Lung (tissue), 12 donors: ENCODE measurements around the gene NACC1. TPM values are rescaled to one million over a fixed set of nuclear protein-coding genes. Genes with fewer than 3 reads are reported as not detected.
A peak's percentile ranks its signal among the peaks of the same experiment; 100 is the strongest.

Experiments
- ATAC-seq: fragments of 200-7000 bp; cut with Tn5 transposase; one replicate; pipeline ENCODE4 v1.9.1; 2020; ENCODE audit warnings: moderate number of reproducible peaks; ENCODE audit not compliant: insufficient read depth, low FRiP score
- DNase-seq, 3 donors: peaks; one replicate each; pipeline ENCODE4 v3.0.0-alpha.2; 2013 to 2017
- H3K27ac ChIP-seq, 2 donors: one replicate each; pipeline ENCODE4 v1.5.1; 2013; ENCODE audit warnings: mild to moderate bottlenecking in 2 of 2, moderate library complexity in 2 of 2, control low read depth in 1 of 2, inconsistent platforms in 1 of 2, low read depth in 1 of 2, low read length in 1 of 2
- H3K27me3 ChIP-seq, 3 donors: one replicate each; pipeline ENCODE4 v1.5.1; 2013; ENCODE audit warnings: low read length in 2 of 3; ENCODE audit not compliant: control insufficient read depth in 3 of 3, insufficient read depth in 3 of 3
- H3K36me3 ChIP-seq, 4 donors: one replicate each; pipeline ENCODE4 v1.5.1; 2013; ENCODE audit warnings: low read length in 4 of 4, mild to moderate bottlenecking in 1 of 4, moderate library complexity in 1 of 4; ENCODE audit not compliant: control insufficient read depth in 4 of 4, insufficient read depth in 4 of 4
- H3K4me1 ChIP-seq, 5 donors: one replicate each; pipeline ENCODE4 v1.5.1; 2013; ENCODE audit warnings: low read length in 5 of 5, mild to moderate bottlenecking in 2 of 5, moderate library complexity in 1 of 5; ENCODE audit not compliant: control insufficient read depth in 5 of 5, insufficient read depth in 5 of 5
- H3K4me3 ChIP-seq: one replicate; pipeline ENCODE4 v1.5.1; 2013; ENCODE audit warnings: mild to moderate bottlenecking, control low read depth, moderate library complexity
- H3K9ac ChIP-seq, 2 donors: one replicate each; pipeline ENCODE4 v1.5.1; 2013; ENCODE audit warnings: low read length in 2 of 2, control low read depth in 1 of 2; ENCODE audit not compliant: insufficient read depth in 1 of 2
- H3K9me3 ChIP-seq, 4 donors: one replicate each; pipeline ENCODE4 v1.5.1; 2013; ENCODE audit warnings: low read length in 3 of 4, mild to moderate bottlenecking in 1 of 4, moderate library complexity in 1 of 4; ENCODE audit not compliant: control insufficient read depth in 4 of 4, insufficient read depth in 3 of 4
- CTCF ChIP-seq: IDR thresholded peaks from 2 replicates; pipeline ENCODE4 v1.5.1; 2012; ENCODE audit warnings: mild to moderate bottlenecking; ENCODE audit errors: control extremely low read depth, extremely low read depth
- WGBS, 2 donors: extraction: QIAGEN DNeasy Blood & Tissue Kit; methylation state at CpG; one replicate each; pipeline ENCODE4 v1.1.7; 2013; 5-methylcytosine and 5-hydroxymethylcytosine counted together
- polyA plus RNA-seq, 2 donors: library from polyadenylated mRNA; stranded (reverse); fragments of 200-250 nt; gene quantifications; one replicate each; pipeline ENCODE4 v1.2.1, GENCODE V29; 2013
- total RNA-seq, 2 donors: library from RNA; depleted of rRNA in 1 of 2; stranded (reverse); fragments of >200 nt in 1 of 2; gene quantifications; one replicate each; pipeline ENCODE4 v1.2.1, GENCODE V29; 2014 to 2021
- donor health status: control.
- donor health status: control.
- donor health status: Bipolar disorder and iron deficiency.
- donor health status: healthy.
- donor health status: DM: yes; HTN: yes; CAD: no.

Gene NACC1
- total and polyA plus RNA-seq, 4 donors: 18.4 to 94.8 (median 58.2) TPM

GRCh38 chr19:13085666-13086065, 32.4 kb upstream of the NACC1 start:
- no peak overlapping the region for H3K4me3 ChIP-seq
- H3K27me3 ChIP-seq: no peaks in the 10 kb centered on the region
- WGBS, 2 donors: 21 to 36% methylated on average over 7 of the region's 7 CpGs
- H3K9me3 ChIP-seq: no peaks in the 10 kb centered on the region
- H3K4me1 ChIP-seq: peaks cover 0 to 22% (median 9%) of the 10 kb centered on the region in 5 donors
- ATAC-seq (peak; percentile 38), DNase-seq (no peak)
- peak overlapping the region in 1 of 2 donors; percentile 23 for H3K27ac ChIP-seq
- no peak for TF ChIP-seq CTCF
- H3K36me3 ChIP-seq: peaks cover 0 to 30% (median 25%) of the 10 kb centered on the region in 4 donors
- H3K9ac ChIP-seq: no peak overlapping the region

GRCh38 chr19:13086341-13086740, 31.7 kb upstream of the NACC1 start:
- no peaks in the 10 kb centered on the region for H3K27me3 ChIP-seq
- H3K27ac ChIP-seq: peak overlapping the region in 1 of 2 donors; percentile 23
- ATAC-seq (no peak), DNase-seq (no peak)
- no peak overlapping the region for H3K9ac ChIP-seq
- 60 to 75% methylated on average over 2 of the region's 2 CpGs for WGBS, 2 donors
- TF ChIP-seq CTCF: no peak
- H3K9me3 ChIP-seq: no peaks in the 10 kb centered on the region
- peaks cover 0 to 29% (median 13%) of the 10 kb centered on the region in 5 donors for H3K4me1 ChIP-seq
- peaks cover 0 to 31% (median 25%) of the 10 kb centered on the region in 4 donors for H3K36me3 ChIP-seq
- no peak overlapping the region for H3K4me3 ChIP-seq

- Histone ChIP-seq H3K9me3 (no peaks in the 10 kb centered on the region), H3K4me1 (peaks cover 0 to 38% (median 13%) of the 10 kb centered on the region in 5 donors), H3K36me3 (peaks cover 0 to 28% (median 22%) of the 10 kb centered on the region in 4 donors), H3K4me3 (no peak overlapping the region), H3K27me3 (no peaks in the 10 kb centered on the region), H3K9ac (no peak overlapping the region), H3K27ac (no peak overlapping the region)
- DNase-seq: no peak
- TF ChIP-seq CTCF: no peak
- ATAC-seq: no peak
- WGBS, 2 donors: 90 to 91% methylated on average over 12 of the region's 12 CpGs
Measured at GRCh38 chr19:13087295-13087694, 30.8 kb upstream of the NACC1 start.
